ENCODE results near the gene FOXQ1. TPM values are rescaled to one million over a fixed set of nuclear protein-coding genes. Genes with fewer than 3 reads are reported as not detected.

The FOXQ1 gene
- total and polyA plus RNA-seq, 2 of the 13 experiments (the other 11 are each of a cell fraction or from before 2014, with no cell fraction given): 35.2 to 39.8 TPM

DNA sequence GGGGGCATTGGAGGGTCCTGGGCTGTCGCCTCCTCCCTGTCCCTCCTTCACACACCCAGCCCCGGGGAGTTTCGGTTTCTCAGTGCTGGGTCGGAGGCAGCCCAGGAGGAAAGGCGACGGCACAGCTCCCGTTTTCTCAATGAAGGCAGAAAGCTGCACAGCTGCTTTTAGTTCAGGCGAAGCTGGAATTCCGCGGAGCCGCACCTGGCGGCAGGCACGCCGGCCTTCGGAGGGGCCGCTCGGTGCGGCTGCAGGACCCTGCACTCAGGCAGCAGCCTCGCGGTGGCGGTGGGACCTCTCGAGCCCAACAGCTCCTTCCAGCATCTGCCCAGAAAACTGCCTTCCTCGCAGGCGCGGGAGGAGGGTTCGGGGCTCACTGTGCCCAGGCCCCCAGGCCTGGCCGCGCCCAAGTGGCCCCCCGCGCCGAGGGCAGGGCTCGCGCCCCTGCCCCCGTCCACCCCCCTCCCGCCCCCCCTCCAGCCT lies 4.6 kb downstream of the FOXQ1 start (continued):
- TF ChIP-seq AHDC1 (CRISPR knock-in tag; IDR thresholded peaks at IDR 0.05; ENCODE audit: borderline replicate concordance) (no peak), SNAPC2 (CRISPR knock-in tag; IDR thresholded peaks at IDR 0.05) (no peak), MBD4 (IDR thresholded peaks at IDR 0.05; ENCODE audit: borderline replicate concordance, low read length) (no peak), ZBTB44 (CRISPR knock-in tag; IDR thresholded peaks at IDR 0.05) (no peak), ZNF816 (CRISPR knock-in tag; IDR thresholded peaks at IDR 0.05; ENCODE audit: borderline replicate concordance) (0 out of 2 replicates have a peak, but pooled peaks have one; percentile 3), ZNF609 (CRISPR knock-in tag; IDR thresholded peaks at IDR 0.05; ENCODE audit: borderline replicate concordance) (peak; percentile 56; the same call in 1 of the 2 replicates), IRF9 (CRISPR knock-in tag; IDR thresholded peaks at IDR 0.05; ENCODE audit: borderline replicate concordance) (0 out of 2 replicates have a peak, but pooled peaks have one; percentile 21), ELK4 (CRISPR knock-in tag; IDR thresholded peaks at IDR 0.05; ENCODE audit: borderline replicate concordance) (no peak), ZNF883 (CRISPR knock-in tag; IDR thresholded peaks at IDR 0.05; ENCODE audit: not compliant biosample characterization) (no peak)
- TF ChIP-seq, protein P1, sequence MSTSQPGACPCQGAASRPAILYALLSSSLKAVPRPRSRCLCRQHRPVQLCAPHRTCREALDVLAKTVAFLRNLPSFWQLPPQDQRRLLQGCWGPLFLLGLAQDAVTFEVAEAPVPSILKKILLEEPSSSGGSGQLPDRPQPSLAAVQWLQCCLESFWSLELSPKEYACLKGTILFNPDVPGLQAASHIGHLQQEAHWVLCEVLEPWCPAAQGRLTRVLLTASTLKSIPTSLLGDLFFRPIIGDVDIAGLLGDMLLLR (CRISPR knock-in tag; IDR thresholded peaks at IDR 0.05): no peak
